A549 (cell line): ENCODE measurements around the gene MRPL16. TPM values are rescaled to one million over a fixed set of nuclear protein-coding genes. Genes with fewer than 3 reads are reported as not detected.

Source experiments
- ATAC-seq, 2 experiments: fragments of 200-7000 bp in 1 of 2; fragments of >200 bp in 1 of 2; cut with Nextera tagmentation in 1 of 2; cut with Tn5 transposase in 1 of 2; 3 replicates each; pipeline versions ENCODE4 v1.8.0 to v1.9.1; 2018 to 2020; ENCODE audit warnings: mild to moderate bottlenecking in 1 of 2, moderate library complexity in 1 of 2
- CTCF ChIA-PET: fragments of 300-600 bp; sonication (Branson Sonifier 250); formaldehyde crosslinking; extraction: SDS; loops from one replicate; lab custom pipeline; 2021; ENCODE audit warnings: antibody characterized with exemption, inconsistent platforms; lab: Yijun Ruan, JAX
- POLR2A ChIA-PET: fragments of 350-600 bp; formaldehyde crosslinking; extraction: SDS; loops from one replicate; lab custom pipeline; 2021; ENCODE audit warnings: antibody characterized with exemption, inconsistent platforms; lab: Yijun Ruan, JAX
- DNase-seq, 2 experiments: peaks; one replicate each; pipeline versions ENCODE4 v3.0.0 to v3.0.0-alpha.2; 2011 to 2016; ENCODE audit warnings: low read depth in 1 of 2, low spot score in 1 of 2
- FAIRE-seq: peaks from 2 replicates; lab custom pipeline; 2011; peaks lifted over from hg19 to GRCh38; lab: Jason Lieb, UNC
- H3K27ac ChIP-seq, 2 experiments: fragments of >200 bp; sonication (Bioruptor Twin); formaldehyde crosslinking; 3 replicates each; pipeline ENCODE4 v1.5.1; 2016 to 2017
- H3K4me1 ChIP-seq: fragments of >200 bp; sonication (Bioruptor Twin); formaldehyde crosslinking; 3 replicates; pipeline ENCODE4 v1.6.1; 2016
- H3K4me2 ChIP-seq: fragments of >200 bp; sonication (Bioruptor Twin); formaldehyde crosslinking; 3 replicates; pipeline ENCODE4 v1.6.1; 2016
- H3K4me3 ChIP-seq: fragments of >200 bp; sonication (Bioruptor Twin); formaldehyde crosslinking; 3 replicates; pipeline ENCODE4 v1.5.1; 2016
- H3K9me3 ChIP-seq: fragments of >200 bp; sonication (Bioruptor Twin); formaldehyde crosslinking; 3 replicates; pipeline ENCODE4 v1.6.1; 2016
- BHLHE40 ChIP-seq: IDR thresholded peaks from 2 replicates; pipeline ENCODE4 v1.6.1; 2012; ENCODE audit warnings: low read depth, low read length, inconsistent platforms
- CHD2 ChIP-seq: fragments of 150-350 bp; IDR thresholded peaks from 2 replicates; pipeline ENCODE4 v1.6.1; 2014; ENCODE audit warnings: low read length; ENCODE audit not compliant: partially characterized antibody
- CHD4 ChIP-seq: fragments of 200-600 bp; sonication (generic); IDR thresholded peaks from 2 replicates; pipeline ENCODE4 v1.6.1; 2016; ENCODE audit warnings: antibody characterized with exemption, mild to moderate bottlenecking, borderline replicate concordance
- ELK1 ChIP-seq: fragments of 150-350 bp; IDR thresholded peaks from 2 replicates; pipeline ENCODE4 v1.6.1; 2014; ENCODE audit warnings: low read depth, mild to moderate bottlenecking, low read length
- ESRRA ChIP-seq: fragments of 150-350 bp; IDR thresholded peaks from 2 replicates; pipeline ENCODE4 v1.6.1; 2014; ENCODE audit warnings: mild to moderate bottlenecking, low read length, borderline replicate concordance
- FOSL2 ChIP-seq, 2 experiments: fragments of 450-650 bp in 1 of 2; fragments of >200 bp in 1 of 2; sonication (Bioruptor Twin) in 1 of 2; formaldehyde crosslinking; IDR thresholded peaks; 2 replicates each; pipeline versions ENCODE4 v1.5.0 to v1.6.1; 2016 to 2020; ENCODE audit warnings: mild to moderate bottlenecking in 1 of 2, moderate library complexity in 1 of 2
- HDAC2 ChIP-seq: fragments of 200-600 bp; sonication (generic); IDR thresholded peaks from 2 replicates; pipeline ENCODE4 v1.6.1; 2016
- HES2 ChIP-seq: fragments of >200 bp; sonication (Bioruptor Twin); formaldehyde crosslinking; IDR thresholded peaks from 2 replicates; pipeline ENCODE4 v1.6.1; 2016
- HMGXB4 ChIP-seq: fragments of 250-450 bp; sonication (Bioruptor Pico); IDR thresholded peaks from 2 replicates; pipeline ENCODE4 v1.5.0; 2021; ENCODE audit warnings: mild to moderate bottlenecking, moderate library complexity, borderline replicate concordance
- HOXB5 ChIP-seq: fragments of 250-450 bp; sonication (Bioruptor Pico); IDR thresholded peaks from 2 replicates; pipeline ENCODE4 v1.5.0; 2020; ENCODE audit warnings: mild to moderate bottlenecking, moderate library complexity
- JUN ChIP-seq, 2 experiments: fragments of >200 bp; sonication (Bioruptor Twin); formaldehyde crosslinking; IDR thresholded peaks; 2 replicates in 1 of 2; 3 replicates in 1 of 2; pipeline ENCODE4 v1.6.1; 2016 to 2017
- JUNB ChIP-seq: fragments of >200 bp; sonication (Bioruptor Twin); formaldehyde crosslinking; IDR thresholded peaks from 2 replicates; pipeline ENCODE4 v1.6.1; 2016
- KDM5A ChIP-seq: fragments of 200-600 bp; sonication (generic); IDR thresholded peaks from 2 replicates; pipeline ENCODE4 v1.6.1; 2016; ENCODE audit warnings: antibody characterized with exemption, mild to moderate bottlenecking
- MAFK ChIP-seq: fragments of 450-650 bp; IDR thresholded peaks from 2 replicates; pipeline ENCODE4 v1.6.1; 2014; ENCODE audit not compliant: partially characterized antibody
- MAZ ChIP-seq: fragments of 150-350 bp; IDR thresholded peaks from 2 replicates; pipeline ENCODE4 v1.6.1; 2014; ENCODE audit warnings: antibody characterized with exemption, low read depth, low read length, borderline replicate concordance
- NFE2L2 ChIP-seq: fragments of 150-350 bp; conservative IDR thresholded peaks from 2 replicates; pipeline ENCODE4 v1.6.1; 2014; ENCODE audit warnings: low read length
- NPAS2 ChIP-seq: fragments of 250-450 bp; sonication (Bioruptor Pico); IDR thresholded peaks from 2 replicates; pipeline ENCODE4 v1.8.0; 2022; ENCODE audit warnings: mild to moderate bottlenecking, moderate library complexity, borderline replicate concordance
- NR3C1 ChIP-seq: fragments of >200 bp; sonication (Bioruptor Twin); formaldehyde crosslinking; IDR thresholded peaks from 3 replicates; pipeline ENCODE4 v1.6.1; 2017
- POLR2AphosphoS2 ChIP-seq: conservative IDR thresholded peaks from 2 replicates; pipeline ENCODE4 v1.6.1; 2012; ENCODE audit warnings: low read length, improper control_type of control experiment, inconsistent platforms
- RAD21 ChIP-seq, 2 experiments: fragments of >200 bp in 1 of 2; sonication (Bioruptor Twin) in 1 of 2; formaldehyde crosslinking in 1 of 2; IDR thresholded peaks in 1 of 2; conservative IDR thresholded peaks in 1 of 2; 2 replicates in 1 of 2; 3 replicates in 1 of 2; pipeline ENCODE4 v1.6.1; 2012 to 2018; ENCODE audit warnings: inconsistent platforms in 1 of 2
- RARB ChIP-seq: fragments of 250-450 bp; sonication (Bioruptor Pico); IDR thresholded peaks from 2 replicates; pipeline ENCODE4 v1.8.0; 2021; ENCODE audit warnings: mild to moderate bottlenecking, moderate library complexity
- RCOR1 ChIP-seq: fragments of 150-350 bp; IDR thresholded peaks from 2 replicates; pipeline ENCODE4 v1.6.1; 2014; ENCODE audit warnings: antibody characterized with exemption, low read length, low read depth
- RFX5 ChIP-seq: fragments of 450-650 bp; IDR thresholded peaks from 2 replicates; pipeline ENCODE4 v1.7.1; 2014; ENCODE audit warnings: antibody characterized with exemption, mild to moderate bottlenecking, moderate library complexity
- WGBS: methylation state at CpG from one replicate; pipeline ENCODE4 v1.1.6; 2017; ENCODE audit errors: missing lambda C conversion rate; 5-methylcytosine and 5-hydroxymethylcytosine counted together
- polyA plus RNA-seq, 4 experiments: library from polyadenylated mRNA; depleted of rRNA in 3 of 4; stranded (reverse); fragments of >200 nt; fragmentation: RNase III in 1 of 4; extraction: RNeasy Plus Mini Kit Qiagen cat#74134 plus additional on column Dnase treatment in 1 of 4; gene quantifications; 2 replicates in 3 of 4; 3 replicates in 1 of 4; pipeline ENCODE4 v1.2.3, GENCODE V29; 2011 to 2017
- TF ChIP-seq, protein P1 (sequence below): fragments of >200 bp; sonication (Bioruptor Twin); formaldehyde crosslinking; IDR thresholded peaks from 3 replicates; pipeline ENCODE4 v1.6.1; 2016
- TF ChIP-seq, protein P2 (sequence below): IDR thresholded peaks from 2 replicates; pipeline ENCODE4 v1.6.1; 2012
- TF ChIP-seq, protein P3 (sequence below): fragments of 250-450 bp; sonication (Bioruptor Pico); IDR thresholded peaks from 2 replicates; pipeline ENCODE4 v1.5.0; 2020; ENCODE audit warnings: low read depth, mild to moderate bottlenecking, moderate library complexity

MRPL16 gene
- polyA plus RNA-seq, 2 of the 4 experiments (the other 2 are of a cell fraction), result 57.3 to 77.7 TPM

- TF ChIP-seq RCOR1 (no peak), KDM5A (no peak)
- TF ChIP-seq, protein P1, sequence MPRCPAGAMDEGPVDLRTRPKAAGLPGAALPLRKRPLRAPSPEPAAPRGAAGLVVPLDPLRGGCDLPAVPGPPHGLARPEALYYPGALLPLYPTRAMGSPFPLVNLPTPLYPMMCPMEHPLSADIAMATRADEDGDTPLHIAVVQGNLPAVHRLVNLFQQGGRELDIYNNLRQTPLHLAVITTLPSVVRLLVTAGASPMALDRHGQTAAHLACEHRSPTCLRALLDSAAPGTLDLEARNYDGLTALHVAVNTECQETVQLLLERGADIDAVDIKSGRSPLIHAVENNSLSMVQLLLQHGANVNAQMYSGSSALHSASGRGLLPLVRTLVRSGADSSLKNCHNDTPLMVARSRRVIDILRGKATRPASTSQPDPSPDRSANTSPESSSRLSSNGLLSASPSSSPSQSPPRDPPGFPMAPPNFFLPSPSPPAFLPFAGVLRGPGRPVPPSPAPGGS, result no peak
Measured at GRCh38 chr11:59814021-59814420, 3.4 kb upstream of the MRPL16 start (continued).

- Histone ChIP-seq H3K4me2 (no peak overlapping the region), H3K4me3 (no peak overlapping the region), H3K9me3 (no peaks in the 10 kb centered on the region), H3K27ac (no peak overlapping the region), H3K4me1 (peaks cover 11% of the 10 kb centered on the region; the same call in 2 of the 3 replicates)
- ChIA-PET CTCF (no interaction called here), POLR2A (no interaction called here)
- no peak for ATAC-seq
- no peak for FAIRE-seq
- 56% methylated on average over 1 of the region's 1 CpG for WGBS
- TF ChIP-seq MAZ (no peak), HOXB5 (no peak), RAD21 (conservative IDR thresholded peaks at IDR 0.05 in 1 of 2, IDR thresholded peaks at IDR 0.05 in 1 of 2) (no peak), HDAC2 (no peak)
- DNase-seq, result no peak
Measured at GRCh38 chr11:59813364-59813763, 2.8 kb upstream of the MRPL16 start.

DNA sequence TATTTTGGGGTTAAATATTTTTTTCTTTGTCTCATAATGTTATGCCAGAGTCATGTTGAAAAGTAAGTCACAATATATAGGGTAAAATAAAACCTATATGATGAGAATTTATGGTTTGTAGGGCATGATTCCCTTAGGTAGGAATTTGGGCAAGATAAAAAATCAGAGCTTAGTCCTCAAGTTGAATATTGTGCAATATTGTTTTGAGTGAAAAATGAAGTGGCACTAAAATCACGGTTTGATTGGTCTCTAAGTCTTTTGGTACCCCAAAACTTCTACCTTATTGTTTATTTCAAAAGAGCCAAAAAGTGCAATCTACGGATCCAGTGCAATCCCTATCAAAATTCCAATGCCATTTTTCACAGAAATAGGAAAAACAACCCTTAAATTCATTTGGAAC, 1.6 kb upstream of the MRPL16 start:
- Histone ChIP-seq H3K4me2 (no peak overlapping the region), H3K4me3 (no peak overlapping the region), H3K9me3 (no peaks in the 10 kb centered on the region), H3K4me1 (peaks cover 11% of the 10 kb centered on the region; the same call in 2 of the 3 replicates), H3K27ac (no peak overlapping the region)
- 45% methylated on average over 2 of the region's 2 CpGs for WGBS
- ChIA-PET CTCF (interaction anchor here (1.0 kb wide), 1 partner anchor 59 kb away, joined by 3 read pairs; no protein-coding TSS in a partner anchor), POLR2A (no interaction called here)
- FAIRE-seq (no peak), DNase-seq (no peak), ATAC-seq (no peak)
- no peak for TF ChIP-seq RFX5
- TF ChIP-seq HES2, result no peak
- TF ChIP-seq RARB (CRISPR knock-in tag), result no peak
- no peak for TF ChIP-seq MAFK
- no peak for TF ChIP-seq ELK1
- no peak for TF ChIP-seq CHD4
- no peak for TF ChIP-seq CHD2
- no peak for TF ChIP-seq POLR2AphosphoS2
- no peak for TF ChIP-seq JUNB
- TF ChIP-seq FOSL2 (IDR thresholded peaks at IDR 0.05), result no peak
- TF ChIP-seq FOSL2 (CRISPR knock-in tag; IDR thresholded peaks at IDR 0.05), result no peak
- TF ChIP-seq, protein P2, sequence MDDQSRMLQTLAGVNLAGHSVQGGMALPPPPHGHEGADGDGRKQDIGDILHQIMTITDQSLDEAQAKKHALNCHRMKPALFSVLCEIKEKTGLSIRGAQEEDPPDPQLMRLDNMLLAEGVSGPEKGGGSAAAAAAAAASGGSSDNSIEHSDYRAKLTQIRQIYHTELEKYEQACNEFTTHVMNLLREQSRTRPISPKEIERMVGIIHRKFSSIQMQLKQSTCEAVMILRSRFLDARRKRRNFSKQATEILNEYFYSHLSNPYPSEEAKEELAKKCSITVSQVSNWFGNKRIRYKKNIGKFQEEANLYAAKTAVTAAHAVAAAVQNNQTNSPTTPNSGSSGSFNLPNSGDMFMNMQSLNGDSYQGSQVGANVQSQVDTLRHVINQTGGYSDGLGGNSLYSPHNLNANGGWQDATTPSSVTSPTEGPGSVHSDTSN, result no peak
- TF ChIP-seq HOXB5, result no peak
- no peak for TF ChIP-seq JUN (IDR thresholded peaks at IDR 0.05)
- TF ChIP-seq HMGXB4 (CRISPR knock-in tag), result no peak
- no peak for TF ChIP-seq NFE2L2
- TF ChIP-seq, protein P3, sequence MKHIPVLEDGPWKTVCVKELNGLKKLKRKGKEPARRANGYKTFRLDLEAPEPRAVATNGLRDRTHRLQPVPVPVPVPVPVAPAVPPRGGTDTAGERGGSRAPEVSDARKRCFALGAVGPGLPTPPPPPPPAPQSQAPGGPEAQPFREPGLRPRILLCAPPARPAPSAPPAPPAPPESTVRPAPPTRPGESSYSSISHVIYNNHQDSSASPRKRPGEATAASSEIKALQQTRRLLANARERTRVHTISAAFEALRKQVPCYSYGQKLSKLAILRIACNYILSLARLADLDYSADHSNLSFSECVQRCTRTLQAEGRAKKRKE, result no peak
- TF ChIP-seq ESRRA, result no peak
- TF ChIP-seq BHLHE40, result no peak
- no peak for TF ChIP-seq NR3C1
- no peak for TF ChIP-seq NPAS2 (CRISPR knock-in tag)
